ENCODE data around the gene SMARCD2. TPM values are rescaled to one million over a fixed set of nuclear protein-coding genes. Genes with fewer than 3 reads are reported as not detected.

Gene SMARCD2
- total and polyA plus RNA-seq, 2 of the 13 experiments (the other 11 are each of a cell fraction or from before 2014, with no cell fraction given) = 122 to 150 TPM

DNA sequence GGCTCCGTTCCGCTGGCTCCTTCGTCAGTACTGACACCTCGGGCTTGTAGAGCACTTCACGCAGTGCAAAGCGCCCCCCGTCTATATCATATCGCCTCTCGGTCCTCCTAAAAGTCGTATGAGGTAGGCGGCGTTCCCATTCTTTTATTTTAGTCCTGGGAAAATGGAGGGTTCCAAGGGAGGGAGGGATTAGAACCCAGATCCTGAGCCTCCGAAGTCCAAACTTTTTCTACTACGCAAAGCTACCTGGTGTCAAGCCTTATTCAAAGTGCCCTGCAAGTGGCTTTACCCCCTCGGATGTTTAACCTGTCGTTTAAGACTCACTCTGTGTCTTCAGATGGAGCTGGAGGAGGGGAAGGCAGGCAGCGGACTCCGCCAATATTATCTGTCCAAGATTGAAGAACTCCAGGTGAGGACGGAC is 14.7 kb downstream of the SMARCD2 start (continued):
- TF ChIP-seq, protein P1, sequence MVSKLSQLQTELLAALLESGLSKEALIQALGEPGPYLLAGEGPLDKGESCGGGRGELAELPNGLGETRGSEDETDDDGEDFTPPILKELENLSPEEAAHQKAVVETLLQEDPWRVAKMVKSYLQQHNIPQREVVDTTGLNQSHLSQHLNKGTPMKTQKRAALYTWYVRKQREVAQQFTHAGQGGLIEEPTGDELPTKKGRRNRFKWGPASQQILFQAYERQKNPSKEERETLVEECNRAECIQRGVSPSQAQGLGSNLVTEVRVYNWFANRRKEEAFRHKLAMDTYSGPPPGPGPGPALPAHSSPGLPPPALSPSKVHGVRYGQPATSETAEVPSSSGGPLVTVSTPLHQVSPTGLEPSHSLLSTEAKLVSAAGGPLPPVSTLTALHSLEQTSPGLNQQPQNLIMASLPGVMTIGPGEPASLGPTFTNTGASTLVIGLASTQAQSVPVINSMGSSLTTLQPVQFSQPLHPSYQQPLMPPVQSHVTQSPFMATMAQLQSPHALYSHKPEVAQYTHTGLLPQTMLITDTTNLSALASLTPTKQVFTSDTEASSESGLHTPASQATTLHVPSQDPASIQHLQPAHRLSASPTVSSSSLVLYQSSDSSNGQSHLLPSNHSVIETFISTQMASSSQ (IDR thresholded peaks at IDR 0.05; ENCODE audit: low read depth) = no peak
- TF ChIP-seq, protein P1 (CRISPR knock-in tag; IDR thresholded peaks at IDR 0.05; ENCODE audit: borderline replicate concordance) = no peak; the same call in 1 of the 2 replicates
- no peak for TF ChIP-seq JUND (CRISPR knock-in tag; IDR thresholded peaks at IDR 0.05)
- TF ChIP-seq NR2F1 (CRISPR knock-in tag; IDR thresholded peaks at IDR 0.05) = no peak
- TF ChIP-seq, protein P2, sequence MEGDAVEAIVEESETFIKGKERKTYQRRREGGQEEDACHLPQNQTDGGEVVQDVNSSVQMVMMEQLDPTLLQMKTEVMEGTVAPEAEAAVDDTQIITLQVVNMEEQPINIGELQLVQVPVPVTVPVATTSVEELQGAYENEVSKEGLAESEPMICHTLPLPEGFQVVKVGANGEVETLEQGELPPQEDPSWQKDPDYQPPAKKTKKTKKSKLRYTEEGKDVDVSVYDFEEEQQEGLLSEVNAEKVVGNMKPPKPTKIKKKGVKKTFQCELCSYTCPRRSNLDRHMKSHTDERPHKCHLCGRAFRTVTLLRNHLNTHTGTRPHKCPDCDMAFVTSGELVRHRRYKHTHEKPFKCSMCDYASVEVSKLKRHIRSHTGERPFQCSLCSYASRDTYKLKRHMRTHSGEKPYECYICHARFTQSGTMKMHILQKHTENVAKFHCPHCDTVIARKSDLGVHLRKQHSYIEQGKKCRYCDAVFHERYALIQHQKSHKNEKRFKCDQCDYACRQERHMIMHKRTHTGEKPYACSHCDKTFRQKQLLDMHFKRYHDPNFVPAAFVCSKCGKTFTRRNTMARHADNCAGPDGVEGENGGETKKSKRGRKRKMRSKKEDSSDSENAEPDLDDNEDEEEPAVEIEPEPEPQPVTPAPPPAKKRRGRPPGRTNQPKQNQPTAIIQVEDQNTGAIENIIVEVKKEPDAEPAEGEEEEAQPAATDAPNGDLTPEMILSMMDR (CRISPR knock-in tag; IDR thresholded peaks at IDR 0.05) = no peak
- TF ChIP-seq ZNF776 (CRISPR knock-in tag; IDR thresholded peaks at IDR 0.05) = no peak
- TF ChIP-seq, protein P3, sequence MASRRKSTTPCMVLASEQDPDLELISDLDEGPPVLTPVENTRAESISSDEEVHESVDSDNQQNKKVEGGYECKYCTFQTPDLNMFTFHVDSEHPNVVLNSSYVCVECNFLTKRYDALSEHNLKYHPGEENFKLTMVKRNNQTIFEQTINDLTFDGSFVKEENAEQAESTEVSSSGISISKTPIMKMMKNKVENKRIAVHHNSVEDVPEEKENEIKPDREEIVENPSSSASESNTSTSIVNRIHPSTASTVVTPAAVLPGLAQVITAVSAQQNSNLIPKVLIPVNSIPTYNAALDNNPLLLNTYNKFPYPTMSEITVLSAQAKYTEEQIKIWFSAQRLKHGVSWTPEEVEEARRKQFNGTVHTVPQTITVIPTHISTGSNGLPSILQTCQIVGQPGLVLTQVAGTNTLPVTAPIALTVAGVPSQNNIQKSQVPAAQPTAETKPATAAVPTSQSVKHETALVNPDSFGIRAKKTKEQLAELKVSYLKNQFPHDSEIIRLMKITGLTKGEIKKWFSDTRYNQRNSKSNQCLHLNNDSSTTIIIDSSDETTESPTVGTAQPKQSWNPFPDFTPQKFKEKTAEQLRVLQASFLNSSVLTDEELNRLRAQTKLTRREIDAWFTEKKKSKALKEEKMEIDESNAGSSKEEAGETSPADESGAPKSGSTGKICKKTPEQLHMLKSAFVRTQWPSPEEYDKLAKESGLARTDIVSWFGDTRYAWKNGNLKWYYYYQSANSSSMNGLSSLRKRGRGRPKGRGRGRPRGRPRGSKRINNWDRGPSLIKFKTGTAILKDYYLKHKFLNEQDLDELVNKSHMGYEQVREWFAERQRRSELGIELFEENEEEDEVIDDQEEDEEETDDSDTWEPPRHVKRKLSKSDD (CRISPR knock-in tag; IDR thresholded peaks at IDR 0.05; ENCODE audit: low read depth) = peak; percentile 4; the same call in 1 of the 2 replicates
- 0 out of 2 replicates have a peak, but pooled peaks have one; percentile 17 for TF ChIP-seq ZNF766 (CRISPR knock-in tag; IDR thresholded peaks at IDR 0.05; ENCODE audit: borderline replicate concordance)
- TF ChIP-seq SIX1 (CRISPR knock-in tag; IDR thresholded peaks at IDR 0.05; ENCODE audit: borderline replicate concordance) = no peak
- TF ChIP-seq, protein P4, sequence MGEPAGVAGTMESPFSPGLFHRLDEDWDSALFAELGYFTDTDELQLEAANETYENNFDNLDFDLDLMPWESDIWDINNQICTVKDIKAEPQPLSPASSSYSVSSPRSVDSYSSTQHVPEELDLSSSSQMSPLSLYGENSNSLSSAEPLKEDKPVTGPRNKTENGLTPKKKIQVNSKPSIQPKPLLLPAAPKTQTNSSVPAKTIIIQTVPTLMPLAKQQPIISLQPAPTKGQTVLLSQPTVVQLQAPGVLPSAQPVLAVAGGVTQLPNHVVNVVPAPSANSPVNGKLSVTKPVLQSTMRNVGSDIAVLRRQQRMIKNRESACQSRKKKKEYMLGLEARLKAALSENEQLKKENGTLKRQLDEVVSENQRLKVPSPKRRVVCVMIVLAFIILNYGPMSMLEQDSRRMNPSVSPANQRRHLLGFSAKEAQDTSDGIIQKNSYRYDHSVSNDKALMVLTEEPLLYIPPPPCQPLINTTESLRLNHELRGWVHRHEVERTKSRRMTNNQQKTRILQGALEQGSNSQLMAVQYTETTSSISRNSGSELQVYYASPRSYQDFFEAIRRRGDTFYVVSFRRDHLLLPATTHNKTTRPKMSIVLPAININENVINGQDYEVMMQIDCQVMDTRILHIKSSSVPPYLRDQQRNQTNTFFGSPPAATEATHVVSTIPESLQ (CRISPR knock-in tag; conservative IDR thresholded peaks at IDR 0.05) = no peak
- TF ChIP-seq CENPX (CRISPR knock-in tag; IDR thresholded peaks at IDR 0.05) = no peak
- TF ChIP-seq HOXA9 (CRISPR knock-in tag; IDR thresholded peaks at IDR 0.05; ENCODE audit: borderline replicate concordance) = no peak
- no peak for TF ChIP-seq REL (CRISPR knock-in tag; conservative IDR thresholded peaks at IDR 0.05)
- no peak for TF ChIP-seq ZNF546 (CRISPR knock-in tag; conservative IDR thresholded peaks at IDR 0.05)
- TF ChIP-seq, protein P5, sequence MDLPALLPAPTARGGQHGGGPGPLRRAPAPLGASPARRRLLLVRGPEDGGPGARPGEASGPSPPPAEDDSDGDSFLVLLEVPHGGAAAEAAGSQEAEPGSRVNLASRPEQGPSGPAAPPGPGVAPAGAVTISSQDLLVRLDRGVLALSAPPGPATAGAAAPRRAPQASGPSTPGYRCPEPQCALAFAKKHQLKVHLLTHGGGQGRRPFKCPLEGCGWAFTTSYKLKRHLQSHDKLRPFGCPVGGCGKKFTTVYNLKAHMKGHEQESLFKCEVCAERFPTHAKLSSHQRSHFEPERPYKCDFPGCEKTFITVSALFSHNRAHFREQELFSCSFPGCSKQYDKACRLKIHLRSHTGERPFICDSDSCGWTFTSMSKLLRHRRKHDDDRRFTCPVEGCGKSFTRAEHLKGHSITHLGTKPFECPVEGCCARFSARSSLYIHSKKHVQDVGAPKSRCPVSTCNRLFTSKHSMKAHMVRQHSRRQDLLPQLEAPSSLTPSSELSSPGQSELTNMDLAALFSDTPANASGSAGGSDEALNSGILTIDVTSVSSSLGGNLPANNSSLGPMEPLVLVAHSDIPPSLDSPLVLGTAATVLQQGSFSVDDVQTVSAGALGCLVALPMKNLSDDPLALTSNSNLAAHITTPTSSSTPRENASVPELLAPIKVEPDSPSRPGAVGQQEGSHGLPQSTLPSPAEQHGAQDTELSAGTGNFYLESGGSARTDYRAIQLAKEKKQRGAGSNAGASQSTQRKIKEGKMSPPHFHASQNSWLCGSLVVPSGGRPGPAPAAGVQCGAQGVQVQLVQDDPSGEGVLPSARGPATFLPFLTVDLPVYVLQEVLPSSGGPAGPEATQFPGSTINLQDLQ (CRISPR knock-in tag; IDR thresholded peaks at IDR 0.05) = no peak
- no peak for TF ChIP-seq ONECUT2 (CRISPR knock-in tag; IDR thresholded peaks at IDR 0.05)
